Endothelial cell of umbilical vein (primary cell): ENCODE data around the gene SPAG16. TPM values are rescaled to one million over a fixed set of nuclear protein-coding genes. Genes with fewer than 3 reads are reported as not detected.

Experiments used
- BruUV-seq: library from RNA; stranded (reverse); fragments of 400-500 nt; replicated peaks from 2 replicates; lab custom pipeline; 2021; lab: Mats Ljungman, UMichigan
- CTCF ChIA-PET: fragments of 300-600, 350-600 bp; sonication (Branson Sonifier 250); formaldehyde crosslinking; loops from one replicate; lab custom pipeline; 2021; ENCODE audit warnings: antibody characterized with exemption, inconsistent platforms; lab: Charles Lee
- POLR2A ChIA-PET: fragments of 300-600, 350-600 bp; sonication (Branson Sonifier 250); formaldehyde crosslinking; loops from one replicate; lab custom pipeline; 2021; ENCODE audit warnings: antibody characterized with exemption, inconsistent platforms; lab: Charles Lee
- DNase-seq: peaks from one replicate; pipeline ENCODE4 v3.0.0-alpha.2; 2011; ENCODE audit warnings: low read depth, low spot score
- FAIRE-seq: peaks from 2 replicates; lab custom pipeline; 2011; peaks lifted over from hg19 to GRCh38; lab: Jason Lieb, UNC
- H2AFZ ChIP-seq: 2 replicates; pipeline ENCODE4 v1.6.0; 2012; ENCODE audit warnings: low read depth, low read length, control low read depth, inconsistent platforms
- H3K27ac ChIP-seq: 2 replicates; pipeline ENCODE4 v1.5.1; 2011; ENCODE audit warnings: low read depth, mild to moderate bottlenecking, control low read depth, low read length, moderate library complexity; ENCODE audit not compliant: insufficient read depth
- H3K27me3 ChIP-seq, 2 experiments: 2 replicates each; pipeline versions ENCODE4 v1.6.0 to v1.6.1; 2011; ENCODE audit warnings: low read length in 2 of 2, mixed read lengths in 1 of 2; ENCODE audit not compliant: control insufficient read depth in 2 of 2, insufficient read depth in 2 of 2
- H3K36me3 ChIP-seq, 2 experiments: 2 replicates in 1 of 2; 3 replicates in 1 of 2; pipeline ENCODE4 v1.5.1; 2011; ENCODE audit warnings: low read length in 2 of 2, mild to moderate bottlenecking in 1 of 2, moderate library complexity in 1 of 2; ENCODE audit not compliant: control insufficient read depth in 2 of 2, insufficient read depth in 2 of 2; ENCODE audit errors: extremely low read depth in 1 of 2
- H3K4me1 ChIP-seq: 3 replicates; pipeline ENCODE4 v1.5.1; 2011; ENCODE audit warnings: mild to moderate bottlenecking, low read length; ENCODE audit not compliant: control insufficient read depth, insufficient read depth; ENCODE audit errors: extremely low read depth
- H3K4me2 ChIP-seq: 2 replicates; pipeline ENCODE4 v1.6.1; 2011; ENCODE audit warnings: low read length, control low read depth, mixed read lengths; ENCODE audit not compliant: insufficient read depth
- H3K4me3 ChIP-seq, 3 experiments: fragments of 200-600 bp in 1 of 3; sonication (generic), shearing (Covaris generic) in 1 of 3; replicated peaks in 1 of 3; 2 replicates each; pipeline ENCODE4 v1.5.1; 2011 to 2016; ENCODE audit warnings: control low read depth in 3 of 3, low read length in 3 of 3, mild to moderate bottlenecking in 2 of 3, inconsistent platforms in 1 of 3, low read depth in 1 of 3, moderate library complexity in 1 of 3; ENCODE audit not compliant: insufficient read depth in 1 of 3
- H3K79me2 ChIP-seq: 2 replicates; pipeline ENCODE4 v1.6.0; 2012; ENCODE audit warnings: low read length, inconsistent platforms; ENCODE audit not compliant: control insufficient read depth, insufficient read depth
- H3K9ac ChIP-seq: replicated peaks from 2 replicates; pipeline ENCODE3; 2011; ENCODE audit warnings: low read length, control low read depth; ENCODE audit not compliant: insufficient read depth; ENCODE audit errors: extremely low read depth
- H3K9me1 ChIP-seq: replicated peaks from 3 replicates; pipeline ENCODE4 v1.6.0; 2011; ENCODE audit warnings: mild to moderate bottlenecking, low read length; ENCODE audit not compliant: control insufficient read depth, insufficient read depth; ENCODE audit errors: extremely low read depth
- H3K9me3 ChIP-seq: replicated peaks from 2 replicates; pipeline ENCODE4 v1.5.1; 2012; ENCODE audit warnings: low read length, inconsistent platforms; ENCODE audit not compliant: control insufficient read depth, insufficient read depth
- H4K20me1 ChIP-seq: replicated peaks from 2 replicates; pipeline ENCODE3; 2011; ENCODE audit warnings: mild to moderate bottlenecking, low read length; ENCODE audit not compliant: control insufficient read depth, insufficient read depth; ENCODE audit errors: extremely low read depth
- CTCF ChIP-seq, 2 donors: IDR thresholded peaks; 1 replicate in 1 of 2; 2 replicates in 1 of 2; pipeline ENCODE4 v1.5.1; 2011; ENCODE audit warnings: low read length in 2 of 2, mild to moderate bottlenecking in 2 of 2, moderate library complexity in 2 of 2, control low read depth in 1 of 2, inconsistent platforms in 1 of 2, low read depth in 1 of 2; ENCODE audit not compliant: insufficient read depth in 1 of 2; ENCODE audit errors: extremely low read depth in 1 of 2
- EZH2 ChIP-seq: IDR thresholded peaks from 2 replicates; pipeline ENCODE4 v1.6.1; 2012; ENCODE audit warnings: borderline replicate concordance, low read depth, mild to moderate bottlenecking, moderate library complexity, low read length, inconsistent platforms; ENCODE audit not compliant: severe bottlenecking
- FOS ChIP-seq: IDR thresholded peaks from 2 replicates; pipeline ENCODE4 v1.6.1; 2011; ENCODE audit warnings: mild to moderate bottlenecking, low read length, moderate library complexity, borderline replicate concordance; ENCODE audit not compliant: insufficient read depth
- GATA2 ChIP-seq: IDR thresholded peaks from 2 replicates; pipeline ENCODE4 v1.7.0; 2011; ENCODE audit warnings: low read depth, mild to moderate bottlenecking, moderate library complexity, mixed read lengths, low read length; ENCODE audit not compliant: insufficient read length, insufficient read depth
- JUN ChIP-seq: IDR thresholded peaks from 2 replicates; pipeline ENCODE4 v1.6.1; 2011; ENCODE audit warnings: borderline replicate concordance, low read depth; ENCODE audit not compliant: insufficient read length, insufficient read depth
- MYC ChIP-seq: IDR thresholded peaks from one replicate; pipeline ENCODE4 v1.6.1; 2011; ENCODE audit warnings: mild to moderate bottlenecking, low read depth, low read length
- POLR2A ChIP-seq: IDR thresholded peaks from 2 replicates; pipeline ENCODE4 v1.6.1; 2012; ENCODE audit warnings: low read depth, mild to moderate bottlenecking, control low read depth, low read length
- POLR2AphosphoS5 ChIP-seq: IDR thresholded peaks from 2 replicates; pipeline ENCODE4 v1.6.1; 2012; ENCODE audit warnings: low read depth, mild to moderate bottlenecking, control low read depth, low read length, moderate library complexity; ENCODE audit not compliant: insufficient read depth
- dilution Hi-C: fragments of 300-500 bp; cut with MboI; formaldehyde crosslinking; loops from one replicate; pipeline ENCODE4 v1.15.0; 2019; ENCODE audit warnings: low sequenced_read_pairs; ENCODE audit not compliant: extremely low pct_ligation_motif_present
- intact Hi-C: fragments of 100-400 bp; cut with micrococcal nuclease; formaldehyde crosslinking; loops from one replicate; pipeline ENCODE4 v1.10.0; 2022
- polyA plus RNA-seq, 4 experiments: library from polyadenylated mRNA; depleted of rRNA in 3 of 4; stranded (reverse) in 3 of 4; unstranded in 1 of 4; fragments of >200 nt; gene quantifications; 2 replicates each; pipeline versions ENCODE4 v1.2.1 to v1.2.3, GENCODE V29; 2011 to 2012; ENCODE audit warnings: missing spikeins in 1 of 4
- total RNA-seq: library from RNA; stranded (reverse); gene quantifications from 2 replicates; pipeline ENCODE4 v1.2.3, GENCODE V29; 2021
- TF ChIP-seq, protein P1 (sequence below): IDR thresholded peaks from 2 replicates; pipeline ENCODE4 v1.6.1; 2011; ENCODE audit not compliant: insufficient read depth, insufficient read length

Gene SPAG16
- total and polyA plus RNA-seq, 2 donors (not counting 3 experiments of a cell fraction or from before 2014, with no cell fraction given): 4.0 to 7.7 TPM

GRCh38 chr2:214004463-214004862 is 720.2 kb downstream of the SPAG16 start:
- H3K27ac ChIP-seq: no peak overlapping the region
- POLR2A ChIA-PET: no interaction called here
- H3K27me3 ChIP-seq: no peaks in the 10 kb centered on the region
- H3K4me2 ChIP-seq: no peak overlapping the region
- no peaks in the 10 kb centered on the region for H3K9me1 ChIP-seq
- intact Hi-C loops: no loop called here
- FAIRE-seq (no peak), DNase-seq (no peak)
- no peaks in the 10 kb centered on the region for H3K36me3 ChIP-seq
- no peak overlapping the region for H3K4me3 ChIP-seq
- no peak overlapping the region for H3K9ac ChIP-seq
- BruUV-seq: no TSS peak
- dilution Hi-C loops: no loop called here
- CTCF ChIA-PET: no interaction called here
- TF ChIP-seq POLR2AphosphoS5 (no peak), FOS (no peak), GATA2 (no peak), EZH2 (no peak), MYC (no peak), JUN (no peak), POLR2A (no peak), CTCF (IDR thresholded peaks at IDR 0.05; ENCODE audit: extremely low read depth in 1 of 2, insufficient read depth in 1 of 2, low read depth in 1 of 2, low read length in 2 of 2) (no peak)
- TF ChIP-seq, protein P1, sequence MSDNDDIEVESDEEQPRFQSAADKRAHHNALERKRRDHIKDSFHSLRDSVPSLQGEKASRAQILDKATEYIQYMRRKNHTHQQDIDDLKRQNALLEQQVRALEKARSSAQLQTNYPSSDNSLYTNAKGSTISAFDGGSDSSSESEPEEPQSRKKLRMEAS: no peak
- no peaks in the 10 kb centered on the region for H3K9me3 ChIP-seq
- H3K79me2 ChIP-seq: no peaks in the 10 kb centered on the region
- H4K20me1 ChIP-seq: no peaks in the 10 kb centered on the region
- no peaks in the 10 kb centered on the region for H3K4me1 ChIP-seq
- H2AFZ ChIP-seq: no peak overlapping the region
